K562 (cell line): Measurements from ENCODE around the gene NR2F1. TPM values are rescaled to one million over a fixed set of nuclear protein-coding genes. Genes with fewer than 3 reads are reported as not detected.

ENCODE experiments used
- ATAC-seq: fragments of 200-7000 bp; cut with Tn5 transposase; 3 replicates; pipeline ENCODE4 v1.9.1; 2020; ENCODE audit warnings: moderate library complexity
- BruUV-seq: library from RNA; stranded (reverse); fragments of 400-500 nt; replicated peaks from 2 replicates; lab custom pipeline; 2021; lab: Mats Ljungman, UMichigan
- CTCF ChIA-PET: fragments of 300-600 bp; formaldehyde crosslinking; extraction: SDS; loops from one replicate; lab custom pipeline; 2021; ENCODE audit warnings: low intra/inter-chr PET ratio; lab: Yijun Ruan, JAX
- POLR2A ChIA-PET: fragments of 300-600, 350-650 bp; sonication (Branson Sonifier 250); formaldehyde crosslinking; extraction: SDS; loops from one replicate; lab custom pipeline; 2021; ENCODE audit warnings: antibody characterized with exemption, inconsistent platforms; lab: Yijun Ruan, JAX
- DNase-seq, 4 experiments: peaks; one replicate each; pipeline versions ENCODE4 v3.0.0 to v3.0.0-alpha.2; 2011 to 2018; ENCODE audit warnings: low spot score in 3 of 4, mixed read lengths in 3 of 4; ENCODE audit errors: extremely low read depth in 1 of 4
- FAIRE-seq: peaks from 2 replicates; lab custom pipeline; 2011; peaks lifted over from hg19 to GRCh38; lab: Jason Lieb, UNC
- H2AFZ ChIP-seq: 2 replicates; pipeline ENCODE4 v1.6.0; 2011; ENCODE audit warnings: low read depth, low read length, control low read depth, inconsistent platforms
- H3K27ac ChIP-seq: fragments of 200-600 bp; 3 replicates; pipeline ENCODE4 v1.8.0; 2011; ENCODE audit warnings: low read depth, mild to moderate bottlenecking, control low read depth, inconsistent platforms, low read length, moderate library complexity, mixed read lengths; ENCODE audit errors: extremely low read depth
- H3K27me3 ChIP-seq, 2 experiments: fragments of 300-600 bp in 1 of 2; 2 replicates in 1 of 2; 3 replicates in 1 of 2; pipeline versions ENCODE4 v1.6.0 to v1.8.0; 2011; ENCODE audit warnings: inconsistent platforms in 2 of 2, low read length in 2 of 2, mild to moderate bottlenecking in 1 of 2, mixed read lengths in 1 of 2, moderate library complexity in 1 of 2; ENCODE audit not compliant: control insufficient read depth in 2 of 2, insufficient read depth in 2 of 2
- H3K36me3 ChIP-seq: fragments of 300-600 bp; 3 replicates; pipeline ENCODE4 v1.8.0; 2011; ENCODE audit warnings: mild to moderate bottlenecking, low read length, inconsistent platforms; ENCODE audit not compliant: control insufficient read depth, insufficient read depth
- H3K4me1 ChIP-seq, 2 experiments: fragments of 200-600 bp in 1 of 2; replicated peaks in 1 of 2; 2 replicates in 1 of 2; 3 replicates in 1 of 2; pipeline versions ENCODE4 v1.5.1 to v1.8.0; 2011; ENCODE audit warnings: inconsistent platforms in 2 of 2, low read length in 2 of 2, mild to moderate bottlenecking in 1 of 2, mixed read lengths in 1 of 2, moderate library complexity in 1 of 2; ENCODE audit not compliant: control insufficient read depth in 2 of 2, insufficient read depth in 2 of 2
- H3K4me2 ChIP-seq: 2 replicates; pipeline ENCODE4 v1.6.1; 2011; ENCODE audit warnings: low read length, control low read depth, inconsistent platforms, mixed read lengths; ENCODE audit not compliant: insufficient read depth
- H3K4me3 ChIP-seq: fragments of 200-600 bp; sonication (generic), shearing (Covaris generic); 2 replicates; pipeline ENCODE4 v1.5.1; 2016; ENCODE audit warnings: control low read depth, inconsistent platforms
- H3K79me2 ChIP-seq: fragments of 200-600 bp; 3 replicates; pipeline ENCODE4 v1.8.0; 2011; ENCODE audit warnings: low read length, inconsistent platforms; ENCODE audit not compliant: control insufficient read depth, insufficient read depth
- H3K9ac ChIP-seq, 2 experiments: 2 replicates each; pipeline versions ENCODE4 v1.6.0 to v1.6.1; 2011; ENCODE audit warnings: low read depth in 2 of 2, low read length in 2 of 2, control low read depth in 1 of 2, inconsistent platforms in 1 of 2, mild to moderate bottlenecking in 1 of 2, mixed read lengths in 1 of 2; ENCODE audit not compliant: insufficient read depth in 1 of 2
- H3K9me1 ChIP-seq: one replicate; pipeline ENCODE4 v1.6.0; 2011; ENCODE audit warnings: inconsistent platforms, mild to moderate bottlenecking, low read length, moderate library complexity; ENCODE audit not compliant: control insufficient read depth, insufficient read depth
- H3K9me3 ChIP-seq: replicated peaks from 2 replicates; pipeline ENCODE4 v1.5.1; 2011; ENCODE audit warnings: low read depth, low read length, inconsistent platforms; ENCODE audit not compliant: control insufficient read depth, insufficient read depth
- H4K20me1 ChIP-seq: replicated peaks from 2 replicates; pipeline ENCODE4 v1.6.1; 2011; ENCODE audit warnings: low read length, inconsistent platforms, mixed read lengths; ENCODE audit not compliant: control insufficient read depth, insufficient read depth
- NR0B1 ChIP-seq: fragments of 450-650 bp; IDR thresholded peaks from one replicate; pipeline ENCODE4 v1.6.1; 2018; ENCODE audit warnings: mild to moderate bottlenecking, moderate library complexity; ENCODE audit not compliant: partially characterized antibody
- PHF21A ChIP-seq: fragments of 450-650 bp; IDR thresholded peaks from 2 replicates; pipeline ENCODE4 v1.6.1; 2017; ENCODE audit warnings: low read depth, borderline replicate concordance
- SMARCE1 ChIP-seq: fragments of 450-650 bp; IDR thresholded peaks from 2 replicates; pipeline ENCODE4 v1.7.1; 2016; ENCODE audit warnings: mild to moderate bottlenecking
- SRSF3 ChIP-seq: fragments of 200-400 bp; formaldehyde crosslinking; IDR thresholded peaks from 2 replicates; pipeline ENCODE4 v1.6.1; 2016; ENCODE audit warnings: mild to moderate bottlenecking, low read length, moderate library complexity; ENCODE audit not compliant: insufficient read depth
- WGBS: fragments of 100-300 bp; shearing (Covaris generic); methylation state at CpG from one replicate; pipeline ENCODE4 v1.1.6; 2016; ENCODE audit warnings: low coverage, mixed read lengths; ENCODE audit not compliant: insufficient coverage; ENCODE audit errors: missing lambda C conversion rate; 5-methylcytosine and 5-hydroxymethylcytosine counted together
- in situ Hi-C: fragments of 300-500 bp; cut with MboI; formaldehyde crosslinking; loops from 4 replicates; pipeline ENCODE4 v1.15.0; 2018; ENCODE audit warnings: inconsistent platforms, mixed read lengths
- intact Hi-C: fragments of 100-400 bp; cut with micrococcal nuclease; formaldehyde crosslinking; loops from 2 replicates; pipeline ENCODE4 v1.14.2; 2022
- polyA plus RNA-seq, 8 experiments: library from polyadenylated mRNA; depleted of rRNA in 4 of 8; stranded (reverse) in 5 of 8; unstranded in 3 of 8; fragments of >200 nt; fragmentation: Nextera tagmentation in 2 of 8; fragmentation: Illumina TruSeq in 1 of 8; extraction: Ambion mirVana in 2 of 8; extraction: Trizol in 1 of 8; gene quantifications; 2 replicates each; pipeline versions ENCODE4 v1.2.1 to v1.2.3, GENCODE V29; 2011 to 2014; ENCODE audit warnings: inconsistent platforms in 1 of 8, missing spikeins in 1 of 8
- total RNA-seq, 7 experiments: library from RNA; depleted of rRNA in 6 of 7; stranded (reverse); fragments of >200 nt in 6 of 7; fragmentation: Illumina TruSeq in 2 of 7; extraction: Trizol in 2 of 7; gene quantifications; 2 replicates each; pipeline versions ENCODE4 v1.2.1 to v1.2.3, GENCODE V29; 2011 to 2021; ENCODE audit warnings: low replicate concordance in 1 of 7

NR2F1 gene
- total and polyA plus RNA-seq, 9 of the 15 experiments (the other 6 are each of a cell fraction or from before 2014, with no cell fraction given), result 0.18 TPM; not detected in 8

GRCh38 chr5:93592883-93593282 is 9.9 kb downstream of the NR2F1 start:
- Histone ChIP-seq H3K27ac (no peak overlapping the region), H3K9me1 (no peaks in the 10 kb centered on the region), H3K36me3 (no peaks in the 10 kb centered on the region), H3K9me3 (no peaks in the 10 kb centered on the region), H3K4me3 (no peak overlapping the region), H3K4me2 (no peak overlapping the region), H3K79me2 (no peaks in the 10 kb centered on the region), H4K20me1 (no peaks in the 10 kb centered on the region), H3K4me1 (peaks cover 0 to 4% of the 10 kb centered on the region in 2 experiments; a peak in 2 of 5 replicates), H2AFZ (no peak overlapping the region), H3K27me3 (peaks cover 2 to 33% of the 10 kb centered on the region in 2 experiments; a peak in 3 of 5 replicates), H3K9ac (no peak overlapping the region)
- no peak for FAIRE-seq
- no peak for DNase-seq
- no peak for ATAC-seq
- ChIA-PET POLR2A (no interaction called here), CTCF (no interaction called here)
- 2% methylated on average over 5 of the region's 5 CpGs for WGBS
- in situ Hi-C loops (loop anchor here (25.0 kb wide), 1 partner anchor 1144 kb away; no protein-coding TSS in a partner anchor), intact Hi-C loops (no loop called here)
- no TSS peak for BruUV-seq
- no peak for TF ChIP-seq PHF21A
- TF ChIP-seq SMARCE1, result no peak
- TF ChIP-seq NR0B1, result no peak
- no peak for TF ChIP-seq SRSF3
